HL-60/S4 treated with phorbol 12-myristate 13-acetate at 8.2 ng/mL for 4 days and 3 days (cell line): Measurements from ENCODE around the gene TOP3B.

ENCODE experiments used
- in situ Hi-C: fragments of 300-500 bp; cut with MboI; formaldehyde crosslinking; loops from 2 replicates; pipeline ENCODE4 v1.15.0; 2022; ENCODE audit warnings: low sequenced_read_pairs

Gene TOP3B

GRCh38 chr22:22011964-22012363, 29.4 kb upstream of the TOP3B start:
- in situ Hi-C loops: no loop called here

GRCh38 chr22:22010358-22010757, 27.8 kb upstream of the TOP3B start:
- in situ Hi-C loops: no loop called here

- in situ Hi-C loops: no loop called here
These were observed 27.1 kb upstream of the TOP3B start for GRCh38 chr22:22009661-22010060.

- in situ Hi-C loops: no loop called here
These were observed 24.0 kb upstream of the TOP3B start for GRCh38 chr22:22006596-22006990.

- in situ Hi-C loops: no loop called here
These were observed 23.5 kb upstream of the TOP3B start for GRCh38 chr22:22005945-22006595.

- in situ Hi-C loops: no loop called here
These were observed 20.6 kb upstream of the TOP3B start for GRCh38 chr22:22003233-22003632.

- in situ Hi-C loops: no loop called here
These were observed 20.0 kb upstream of the TOP3B start for GRCh38 chr22:22002526-22003055.

- in situ Hi-C loops: no loop called here
These were observed 19.3 kb upstream of the TOP3B start for GRCh38 chr22:22001664-22002525.

GRCh38 chr22:21998595-21999247, 16.1 kb upstream of the TOP3B start:
- in situ Hi-C loops: no loop called here

- in situ Hi-C loops: no loop called here
These were observed 13.7 kb upstream of the TOP3B start for GRCh38 chr22:21996175-21996720.

- in situ Hi-C loops: no loop called here
These were observed 13.1 kb upstream of the TOP3B start for GRCh38 chr22:21995660-21996059.

- in situ Hi-C loops: no loop called here
These were observed 12.4 kb upstream of the TOP3B start for GRCh38 chr22:21994881-21995444.

GRCh38 chr22:21992593-21993237, 10.1 kb upstream of the TOP3B start:
- in situ Hi-C loops: no loop called here

- in situ Hi-C loops: no loop called here
These were observed 9.2 kb upstream of the TOP3B start for GRCh38 chr22:21991774-21992173.

GRCh38 chr22:21991304-21991596, 8.7 kb upstream of the TOP3B start:
- in situ Hi-C loops: no loop called here

- in situ Hi-C loops: no loop called here
These were observed 8.1 kb upstream of the TOP3B start for GRCh38 chr22:21990445-21991303.

- in situ Hi-C loops: no loop called here
These were observed 6.5 kb upstream of the TOP3B start for GRCh38 chr22:21989049-21989448.

GRCh38 chr22:21985214-21985613, 2.6 kb upstream of the TOP3B start:
- in situ Hi-C loops: no loop called here

- in situ Hi-C loops: no loop called here
These were observed 2.2 kb upstream of the TOP3B start for GRCh38 chr22:21984793-21985192.

GRCh38 chr22:21981874-21982273, 713 bp downstream of the TOP3B start:
- in situ Hi-C loops: no loop called here
